Mesenchymal stem cell (in vitro differentiated cells and primary cell): ENCODE measurements around the gene CCDC28A. TPM values are rescaled to one million over a fixed set of nuclear protein-coding genes. Genes with fewer than 3 reads are reported as not detected.

ENCODE experiments used
- DNase-seq: peaks from one replicate; pipeline ENCODE4 v3.0.0-alpha.2; 2013
- H2AFZ ChIP-seq: one replicate; pipeline ENCODE4 v1.6.1; 2013; ENCODE audit warnings: low read depth, mild to moderate bottlenecking, control low read depth, inconsistent platforms, low read length, moderate library complexity
- H2AK5ac ChIP-seq: 2 replicates; pipeline ENCODE4 v1.6.1; 2013; ENCODE audit warnings: low read length, moderate library complexity, mild to moderate bottlenecking, inconsistent platforms; ENCODE audit not compliant: severe bottlenecking
- H2BK120ac ChIP-seq: one replicate; pipeline ENCODE4 v1.6.1; 2013; ENCODE audit warnings: low read depth, mild to moderate bottlenecking, inconsistent platforms, low read length, moderate library complexity
- H2BK12ac ChIP-seq, 2 experiments: one replicate each; pipeline ENCODE4 v1.6.1; 2013; ENCODE audit warnings: inconsistent platforms in 2 of 2, low read length in 2 of 2, mild to moderate bottlenecking in 2 of 2, moderate library complexity in 2 of 2, control low read depth in 1 of 2
- H2BK15ac ChIP-seq: one replicate; pipeline ENCODE4 v1.6.1; 2013; ENCODE audit warnings: mild to moderate bottlenecking, low read depth, inconsistent platforms; ENCODE audit not compliant: poor library complexity, severe bottlenecking
- H2BK5ac ChIP-seq: 2 replicates; pipeline ENCODE4 v1.6.1; 2013; ENCODE audit warnings: low read depth, mild to moderate bottlenecking, low read length, control low read depth, inconsistent platforms; ENCODE audit not compliant: poor library complexity, severe bottlenecking
- H3K14ac ChIP-seq, 2 experiments: one replicate each; pipeline ENCODE4 v1.6.1; 2013; ENCODE audit warnings: inconsistent platforms in 2 of 2, low read length in 2 of 2, control low read depth in 1 of 2, mild to moderate bottlenecking in 1 of 2, moderate library complexity in 1 of 2
- H3K18ac ChIP-seq, 2 experiments: one replicate each; pipeline ENCODE4 v1.6.1; 2013; ENCODE audit warnings: inconsistent platforms in 2 of 2, low read length in 2 of 2, control low read depth in 1 of 2, low read depth in 1 of 2, mild to moderate bottlenecking in 1 of 2
- H3K23ac ChIP-seq, 2 experiments: one replicate each; pipeline ENCODE4 v1.6.1; 2013; ENCODE audit warnings: inconsistent platforms in 2 of 2, low read length in 2 of 2, mild to moderate bottlenecking in 2 of 2, moderate library complexity in 2 of 2, control low read depth in 1 of 2
- H3K27ac ChIP-seq: 2 replicates; pipeline ENCODE4 v1.5.1; 2013; ENCODE audit warnings: mild to moderate bottlenecking, moderate library complexity, low read length, control low read depth, inconsistent platforms; ENCODE audit not compliant: poor library complexity, severe bottlenecking
- H3K27me3 ChIP-seq, 2 experiments: 2 replicates each; pipeline versions ENCODE4 v1.6.1 to v1.7.0; 2013; ENCODE audit warnings: low read length in 2 of 2, mild to moderate bottlenecking in 2 of 2, moderate library complexity in 2 of 2, control low read depth in 1 of 2, inconsistent platforms in 1 of 2; ENCODE audit not compliant: control insufficient read depth in 1 of 2, insufficient read depth in 1 of 2
- H3K36me3 ChIP-seq, 2 experiments: 2 replicates each; pipeline versions ENCODE4 v1.6.1 to v1.7.0; 2013; ENCODE audit warnings: low read length in 2 of 2, control low read depth in 1 of 2, inconsistent platforms in 1 of 2, low read depth in 1 of 2, mild to moderate bottlenecking in 1 of 2; ENCODE audit not compliant: insufficient read depth in 2 of 2, control insufficient read depth in 1 of 2
- H3K4ac ChIP-seq, 2 experiments: one replicate each; pipeline ENCODE4 v1.6.1; 2013; ENCODE audit warnings: inconsistent platforms in 2 of 2, low read length in 2 of 2, mild to moderate bottlenecking in 2 of 2, moderate library complexity in 2 of 2, control low read depth in 1 of 2, low read depth in 1 of 2
- H3K4me1 ChIP-seq: 2 replicates; pipeline ENCODE4 v1.6.1; 2013; ENCODE audit warnings: low read depth, low read length, control low read depth; ENCODE audit not compliant: control insufficient read depth, insufficient read depth
- H3K4me2 ChIP-seq: 2 replicates; pipeline ENCODE4 v1.6.1; 2013; ENCODE audit warnings: low read length, mild to moderate bottlenecking, inconsistent platforms; ENCODE audit not compliant: poor library complexity, severe bottlenecking
- H3K4me3 ChIP-seq, 2 experiments: 2 replicates each; pipeline versions ENCODE4 v1.5.1 to v1.7.0; 2013; ENCODE audit warnings: low read length in 2 of 2, mild to moderate bottlenecking in 2 of 2, control low read depth in 1 of 2, low read depth in 1 of 2; ENCODE audit not compliant: insufficient read depth in 1 of 2
- H3K79me1 ChIP-seq: replicated peaks from 2 replicates; pipeline ENCODE4 v1.6.1; 2013; ENCODE audit warnings: mild to moderate bottlenecking, control low read depth, low read length, inconsistent platforms; ENCODE audit not compliant: poor library complexity, severe bottlenecking
- H3K9ac ChIP-seq: 2 replicates; pipeline ENCODE4 v1.7.0; 2013; ENCODE audit warnings: mild to moderate bottlenecking, low read length, moderate library complexity
- H3K9me3 ChIP-seq: 2 replicates; pipeline ENCODE4 v1.7.0; 2013; ENCODE audit warnings: mild to moderate bottlenecking, low read length; ENCODE audit not compliant: control insufficient read depth
- H4K8ac ChIP-seq: one replicate; pipeline ENCODE4 v1.6.1; 2013; ENCODE audit warnings: inconsistent platforms, mild to moderate bottlenecking, low read length, moderate library complexity
- H4K91ac ChIP-seq: one replicate; pipeline ENCODE4 v1.6.1; 2013; ENCODE audit warnings: mild to moderate bottlenecking, low read length, inconsistent platforms
- WGBS: methylation state at CpG from one replicate; pipeline ENCODE4 v1.1.7; 2013; ENCODE audit warnings: mixed read lengths; 5-methylcytosine and 5-hydroxymethylcytosine counted together
- polyA plus RNA-seq, 2 experiments: library from polyadenylated mRNA; stranded (reverse); fragments of 200-250 nt; gene quantifications; one replicate each; pipeline ENCODE4 v1.2.3, GENCODE V29; 2013

The CCDC28A gene
- polyA plus RNA-seq (2013, experiment 1 of 2): 12.3 TPM
- 11.5 TPM for polyA plus RNA-seq (2013, experiment 2 of 2)

- Histone ChIP-seq H2AFZ (peak within 1 kb of the TSS; percentile 21), H3K23ac (no peak within 1 kb of the TSS), H3K9me3 (no peaks in the 10 kb centered on the region), H3K4me1 (no peaks in the 10 kb centered on the region), H2BK120ac (peak within 1 kb of the TSS; percentile 98), H2BK5ac (peak within 1 kb of the TSS; percentile 25), H3K18ac (peak within 1 kb of the TSS; percentile 79 to 87), H3K4ac (peak within 1 kb of the TSS; percentile 21 to 75), H2BK15ac (peak within 1 kb of the TSS; percentile 92), H4K8ac (peak within 1 kb of the TSS; percentile 100), H3K79me1 (peaks cover 9% of the 10 kb centered on the region), H3K14ac (no peak within 1 kb of the TSS), H3K9ac (peak within 1 kb of the TSS; percentile 96), H4K91ac (peak within 1 kb of the TSS; percentile 96), H2AK5ac (no peak within 1 kb of the TSS), H3K4me3 (peak within 1 kb of the TSS; percentile 76 to 98), H3K4me2 (peak within 1 kb of the TSS; percentile 84), H3K36me3 (peaks cover 0 to 26% of the 10 kb centered on the region in 2 experiments), H3K27ac (peak within 1 kb of the TSS; percentile 87), H2BK12ac (peak within 1 kb of the TSS in 1 of 2 experiments; percentile 80), H3K27me3 (no peaks in the 10 kb centered on the region)
- WGBS: under 1% methylated on average over 42 of the region's 47 CpGs
- peak; percentile 96 for DNase-seq
Measured at GRCh38 chr6:138773177-138774091, at the start of gene CCDC28A. Gene CCDC28A, plus strand, starts transcription at chr6:138773769. Its CDS starts 2,352 bp downstream, at chr6:138776121.

GRCh38 chr6:138724015-138724414 is 49.6 kb upstream of the CCDC28A start:
- no peaks in the 10 kb centered on the region for H3K9me3 ChIP-seq
- no peak overlapping the region for H2AK5ac ChIP-seq
- H3K79me1 ChIP-seq: no peaks in the 10 kb centered on the region
- no peak overlapping the region for H3K27ac ChIP-seq
- no peak overlapping the region for H4K8ac ChIP-seq
- H2BK120ac ChIP-seq: no peak overlapping the region
- no peaks in the 10 kb centered on the region for H3K4me1 ChIP-seq
- no peak overlapping the region for H4K91ac ChIP-seq
- no peak overlapping the region for H2BK5ac ChIP-seq
- H3K9ac ChIP-seq: no peak overlapping the region
- peak overlapping the region in 1 of 2 experiments; percentile 60 for H2BK12ac ChIP-seq
- H2BK15ac ChIP-seq: no peak overlapping the region
- no peak overlapping the region for H3K18ac ChIP-seq
- no peaks in the 10 kb centered on the region for H3K27me3 ChIP-seq
- H3K4ac ChIP-seq: no peak overlapping the region
- no peak overlapping the region for H3K4me2 ChIP-seq
- peak; percentile 78 for DNase-seq
- no peak overlapping the region for H3K23ac ChIP-seq
- no peak overlapping the region for H3K14ac ChIP-seq
- H3K4me3 ChIP-seq: no peak overlapping the region
- no peak overlapping the region for H2AFZ ChIP-seq
- 28% methylated on average over 3 of the region's 3 CpGs for WGBS
- H3K36me3 ChIP-seq: no peaks in the 10 kb centered on the region

DNA sequence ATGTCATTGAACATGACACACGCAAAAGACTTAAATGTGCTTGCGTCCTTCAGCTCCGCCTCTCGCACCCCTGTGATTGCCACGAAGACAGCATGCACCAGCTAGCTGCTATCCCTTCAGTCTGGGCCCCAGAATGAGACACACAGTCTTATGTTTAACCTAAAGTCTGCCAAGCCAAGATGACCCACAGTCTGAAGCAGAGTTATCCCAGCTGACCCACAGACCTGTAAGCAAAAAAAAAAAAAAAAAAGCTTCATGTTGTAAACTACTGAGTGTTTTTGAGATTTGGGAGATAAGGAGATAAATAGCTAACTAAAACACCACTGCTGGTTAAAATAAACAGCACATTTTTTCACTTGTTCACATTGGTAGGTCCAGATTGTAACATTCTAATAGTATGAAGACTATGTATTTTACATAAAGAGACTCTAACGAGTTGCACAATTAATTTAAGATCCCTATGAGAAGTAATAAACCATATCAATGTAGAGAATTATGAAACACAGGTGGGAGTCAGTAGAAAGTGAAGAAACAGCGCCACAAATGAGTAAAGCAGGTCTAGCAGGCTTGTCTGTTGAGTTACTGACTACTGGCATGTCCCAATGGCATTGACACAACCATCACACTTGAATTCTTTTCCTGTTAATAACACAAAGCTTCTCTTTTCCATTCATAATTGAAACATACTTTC is 47.4 kb upstream of the CCDC28A start:
- H2BK5ac ChIP-seq: no peak overlapping the region
- H3K79me1 ChIP-seq: no peaks in the 10 kb centered on the region
- H3K4me1 ChIP-seq: no peaks in the 10 kb centered on the region
- H2AFZ ChIP-seq: no peak overlapping the region
- H3K27me3 ChIP-seq: no peaks in the 10 kb centered on the region
- no peak overlapping the region for H3K4me2 ChIP-seq
- no peak overlapping the region for H4K8ac ChIP-seq
- no peak overlapping the region for H3K23ac ChIP-seq
- no peaks in the 10 kb centered on the region for H3K36me3 ChIP-seq
- H3K27ac ChIP-seq: no peak overlapping the region
- no peak overlapping the region for H2BK120ac ChIP-seq
- no peaks in the 10 kb centered on the region for H3K9me3 ChIP-seq
- DNase-seq: peak; percentile 76
- H3K14ac ChIP-seq: no peak overlapping the region
- no peak overlapping the region for H3K4me3 ChIP-seq
- H2BK12ac ChIP-seq: peak overlapping the region; percentile 51 to 98
- 87% methylated on average over 7 of the region's 7 CpGs for WGBS
- H3K4ac ChIP-seq: peak overlapping the region; percentile 0 to 47
- H2BK15ac ChIP-seq: no peak overlapping the region
- H2AK5ac ChIP-seq: no peak overlapping the region
- H3K18ac ChIP-seq: peak overlapping the region; percentile 89
- H4K91ac ChIP-seq: no peak overlapping the region
- no peak overlapping the region for H3K9ac ChIP-seq

GRCh38 chr6:138726757-138727097 is 46.8 kb upstream of the CCDC28A start:
- 92% methylated on average over 1 of the region's 3 CpGs for WGBS
- Histone ChIP-seq H2BK15ac (no peak overlapping the region), H2AFZ (no peak overlapping the region), H3K9me3 (no peaks in the 10 kb centered on the region), H3K14ac (no peak overlapping the region), H2BK5ac (no peak overlapping the region), H3K23ac (no peak overlapping the region), H3K9ac (no peak overlapping the region), H2BK12ac (peak overlapping the region; percentile 70 to 75), H2BK120ac (no peak overlapping the region), H4K8ac (no peak overlapping the region), H3K4me2 (no peak overlapping the region), H3K79me1 (no peaks in the 10 kb centered on the region), H3K4me3 (no peak overlapping the region), H3K18ac (peak overlapping the region; percentile 80 to 87), H3K4me1 (no peaks in the 10 kb centered on the region), H2AK5ac (no peak overlapping the region), H4K91ac (no peak overlapping the region), H3K27me3 (no peaks in the 10 kb centered on the region), H3K27ac (no peak overlapping the region), H3K4ac (peak overlapping the region in 1 of 2 experiments; percentile 94), H3K36me3 (no peaks in the 10 kb centered on the region)
- DNase-seq: no peak
